WTC11 (cell line): ENCODE data around the gene CLDN22. TPM values are rescaled to one million over a fixed set of nuclear protein-coding genes. Genes with fewer than 3 reads are reported as not detected.

ENCODE experiments used
- ATAC-seq: fragments of 200-7000 bp; cut with Tn5 transposase; 2 replicates; pipeline ENCODE4 v1.10.0; 2021; ENCODE audit warnings: mild to moderate bottlenecking, moderate library complexity
- CTCF ChIA-PET: fragments of 300-600 bp; sonication (Branson Sonifier 250); formaldehyde crosslinking; loops from one replicate; lab custom pipeline; 2021; ENCODE audit warnings: antibody characterized with exemption; lab: Charles Lee
- POLR2A ChIA-PET: fragments of 350-600 bp; sonication (Branson Sonifier 250); formaldehyde crosslinking; loops from one replicate; lab custom pipeline; 2021; ENCODE audit warnings: antibody characterized with exemption; lab: Charles Lee
- DNase-seq: peaks from one replicate; pipeline ENCODE4 v3.0.0; 2021; ENCODE audit warnings: low spot score
- H3K27ac Mint-ChIP-seq: 2 replicates; pipeline ENCODE4 v1.8.0; 2021; ENCODE audit warnings: mixed read lengths
- H3K27me3 Mint-ChIP-seq: 2 replicates; pipeline ENCODE4 v1.8.0; 2021; ENCODE audit warnings: low read depth, mild to moderate bottlenecking, moderate library complexity, mixed read lengths
- H3K36me3 Mint-ChIP-seq: 2 replicates; pipeline ENCODE4 v1.8.0; 2021; ENCODE audit warnings: mixed read lengths
- H3K4me1 Mint-ChIP-seq: 2 replicates; pipeline ENCODE4 v1.8.0; 2022; ENCODE audit warnings: mixed read lengths
- H3K4me3 Mint-ChIP-seq: 2 replicates; pipeline ENCODE4 v1.8.0; 2021; ENCODE audit warnings: mild to moderate bottlenecking, moderate library complexity, mixed read lengths
- H3K9me3 Mint-ChIP-seq: 2 replicates; pipeline ENCODE4 v1.8.0; 2021; ENCODE audit warnings: mixed read lengths
- ATF1 ChIP-seq: sonication (generic); formaldehyde crosslinking; IDR thresholded peaks from 2 replicates; pipeline ENCODE4 v1.8.1; 2023; ENCODE audit warnings: mild to moderate bottlenecking, moderate library complexity, missing genetic modification reagents
- CBFB ChIP-seq: sonication (generic); formaldehyde crosslinking; IDR thresholded peaks from 2 replicates; pipeline ENCODE4 v1.8.1; 2022; ENCODE audit warnings: mild to moderate bottlenecking, low read depth, missing genetic modification reagents
- CREB1 ChIP-seq: sonication (generic); formaldehyde crosslinking; IDR thresholded peaks from 2 replicates; pipeline ENCODE4 v1.8.0; 2023; ENCODE audit warnings: mild to moderate bottlenecking, missing genetic modification reagents
- JUN ChIP-seq: sonication (generic); formaldehyde crosslinking; IDR thresholded peaks from 2 replicates; pipeline ENCODE4 v1.8.0; 2023; ENCODE audit warnings: mild to moderate bottlenecking, missing genetic modification reagents
- MXD4 ChIP-seq: fragments of 250-450 bp; sonication (Bioruptor Pico); IDR thresholded peaks from 2 replicates; pipeline ENCODE4 v1.8.0; 2021; ENCODE audit warnings: mild to moderate bottlenecking, moderate library complexity, borderline replicate concordance
- NFYB ChIP-seq: sonication (generic); formaldehyde crosslinking; conservative IDR thresholded peaks from 2 replicates; pipeline ENCODE4 v1.8.0; 2022; ENCODE audit warnings: low read depth, missing genetic modification reagents
- NR2C2 ChIP-seq: sonication (generic); formaldehyde crosslinking; IDR thresholded peaks from 2 replicates; pipeline ENCODE4 v1.8.0; 2022; ENCODE audit warnings: mild to moderate bottlenecking, missing genetic modification reagents
- NR3C1 ChIP-seq: sonication (generic); formaldehyde crosslinking; conservative IDR thresholded peaks from 2 replicates; pipeline ENCODE4 v1.8.1; 2023; ENCODE audit warnings: low read depth, mild to moderate bottlenecking, missing genetic modification reagents
- TP53 ChIP-seq: sonication (generic); formaldehyde crosslinking; IDR thresholded peaks from 2 replicates; pipeline ENCODE4 v1.8.1; 2023; ENCODE audit warnings: mild to moderate bottlenecking, missing genetic modification reagents
- ZNF121 ChIP-seq: sonication (generic); formaldehyde crosslinking; IDR thresholded peaks from 2 replicates; pipeline ENCODE4 v1.8.0; 2023; ENCODE audit warnings: missing genetic modification reagents
- ZNF416 ChIP-seq: fragments of 250-450 bp; sonication (Bioruptor Pico); IDR thresholded peaks from 2 replicates; pipeline ENCODE4 v1.9.0; 2021; ENCODE audit warnings: mild to moderate bottlenecking, inconsistent platforms
- total RNA-seq: library from RNA; stranded (reverse); gene quantifications from 3 replicates; pipeline ENCODE4 v1.2.3, GENCODE V29; 2021
- TF ChIP-seq, protein P1 (sequence below): fragments of 250-450 bp; sonication (Bioruptor Pico); IDR thresholded peaks from 2 replicates; pipeline ENCODE4 v1.8.0; 2021; ENCODE audit warnings: mild to moderate bottlenecking
- TF ChIP-seq, protein P2 (sequence below): sonication (generic); formaldehyde crosslinking; IDR thresholded peaks from 2 replicates; pipeline ENCODE4 v1.8.1; 2023; ENCODE audit warnings: mild to moderate bottlenecking, missing genetic modification reagents, borderline replicate concordance
- TF ChIP-seq, protein P3 (sequence below): sonication (generic); formaldehyde crosslinking; IDR thresholded peaks from 2 replicates; pipeline ENCODE4 v1.8.1; 2022; ENCODE audit warnings: low read depth, missing genetic modification reagents, borderline replicate concordance
- TF ChIP-seq, protein P4 (sequence below): sonication (generic); formaldehyde crosslinking; IDR thresholded peaks from 2 replicates; pipeline ENCODE4 v1.8.0; 2022; ENCODE audit warnings: mild to moderate bottlenecking, missing genetic modification reagents
- TF ChIP-seq, protein P5 (sequence below): fragments of 250-450 bp; sonication (Bioruptor Pico); IDR thresholded peaks from 2 replicates; pipeline ENCODE4 v1.9.0; 2021; ENCODE audit warnings: mild to moderate bottlenecking
- TF ChIP-seq, protein P6 (sequence below): sonication (generic); formaldehyde crosslinking; IDR thresholded peaks from 2 replicates; pipeline ENCODE4 v1.8.0; 2022; ENCODE audit warnings: missing genetic modification reagents
- TF ChIP-seq, protein P7 (sequence below): fragments of 250-450 bp; sonication (Bioruptor Pico); IDR thresholded peaks from 2 replicates; pipeline ENCODE4 v2.1.2; 2022; ENCODE audit warnings: mild to moderate bottlenecking, moderate library complexity

Gene CLDN22
- total RNA-seq, 1 experiment from 2014 or later, result not detected

DNA sequence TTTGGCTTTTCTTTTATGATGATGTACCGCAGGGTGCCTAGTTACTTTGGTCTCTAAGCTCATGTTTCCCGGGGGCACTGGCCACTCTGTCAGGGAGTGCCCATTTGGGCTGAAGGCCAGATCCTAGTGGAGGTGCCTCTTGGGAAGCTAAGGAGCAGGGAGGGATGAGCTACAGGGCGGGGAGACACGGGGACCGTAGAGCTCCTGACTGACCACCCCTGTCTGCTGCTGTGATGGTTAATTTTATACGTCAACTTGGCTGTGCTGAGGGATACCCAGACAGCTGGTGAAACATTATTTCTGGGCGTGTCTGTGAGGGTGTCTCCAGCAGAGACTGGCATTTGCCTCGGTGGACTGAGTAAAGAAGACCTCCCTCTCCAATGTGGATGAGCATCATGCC, 27.1 kb upstream of the CLDN22 start (continued):
- TF ChIP-seq, protein P1, sequence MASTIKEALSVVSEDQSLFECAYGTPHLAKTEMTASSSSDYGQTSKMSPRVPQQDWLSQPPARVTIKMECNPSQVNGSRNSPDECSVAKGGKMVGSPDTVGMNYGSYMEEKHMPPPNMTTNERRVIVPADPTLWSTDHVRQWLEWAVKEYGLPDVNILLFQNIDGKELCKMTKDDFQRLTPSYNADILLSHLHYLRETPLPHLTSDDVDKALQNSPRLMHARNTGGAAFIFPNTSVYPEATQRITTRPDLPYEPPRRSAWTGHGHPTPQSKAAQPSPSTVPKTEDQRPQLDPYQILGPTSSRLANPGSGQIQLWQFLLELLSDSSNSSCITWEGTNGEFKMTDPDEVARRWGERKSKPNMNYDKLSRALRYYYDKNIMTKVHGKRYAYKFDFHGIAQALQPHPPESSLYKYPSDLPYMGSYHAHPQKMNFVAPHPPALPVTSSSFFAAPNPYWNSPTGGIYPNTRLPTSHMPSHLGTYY, result no peak
- TF ChIP-seq, protein P2, sequence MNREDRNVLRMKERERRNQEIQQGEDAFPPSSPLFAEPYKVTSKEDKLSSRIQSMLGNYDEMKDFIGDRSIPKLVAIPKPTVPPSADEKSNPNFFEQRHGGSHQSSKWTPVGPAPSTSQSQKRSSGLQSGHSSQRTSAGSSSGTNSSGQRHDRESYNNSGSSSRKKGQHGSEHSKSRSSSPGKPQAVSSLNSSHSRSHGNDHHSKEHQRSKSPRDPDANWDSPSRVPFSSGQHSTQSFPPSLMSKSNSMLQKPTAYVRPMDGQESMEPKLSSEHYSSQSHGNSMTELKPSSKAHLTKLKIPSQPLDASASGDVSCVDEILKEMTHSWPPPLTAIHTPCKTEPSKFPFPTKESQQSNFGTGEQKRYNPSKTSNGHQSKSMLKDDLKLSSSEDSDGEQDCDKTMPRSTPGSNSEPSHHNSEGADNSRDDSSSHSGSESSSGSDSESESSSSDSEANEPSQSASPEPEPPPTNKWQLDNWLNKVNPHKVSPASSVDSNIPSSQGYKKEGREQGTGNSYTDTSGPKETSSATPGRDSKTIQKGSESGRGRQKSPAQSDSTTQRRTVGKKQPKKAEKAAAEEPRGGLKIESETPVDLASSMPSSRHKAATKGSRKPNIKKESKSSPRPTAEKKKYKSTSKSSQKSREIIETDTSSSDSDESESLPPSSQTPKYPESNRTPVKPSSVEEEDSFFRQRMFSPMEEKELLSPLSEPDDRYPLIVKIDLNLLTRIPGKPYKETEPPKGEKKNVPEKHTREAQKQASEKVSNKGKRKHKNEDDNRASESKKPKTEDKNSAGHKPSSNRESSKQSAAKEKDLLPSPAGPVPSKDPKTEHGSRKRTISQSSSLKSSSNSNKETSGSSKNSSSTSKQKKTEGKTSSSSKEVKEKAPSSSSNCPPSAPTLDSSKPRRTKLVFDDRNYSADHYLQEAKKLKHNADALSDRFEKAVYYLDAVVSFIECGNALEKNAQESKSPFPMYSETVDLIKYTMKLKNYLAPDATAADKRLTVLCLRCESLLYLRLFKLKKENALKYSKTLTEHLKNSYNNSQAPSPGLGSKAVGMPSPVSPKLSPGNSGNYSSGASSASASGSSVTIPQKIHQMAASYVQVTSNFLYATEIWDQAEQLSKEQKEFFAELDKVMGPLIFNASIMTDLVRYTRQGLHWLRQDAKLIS (CRISPR knock-in tag), result no peak
- no peak for TF ChIP-seq ATF1 (CRISPR knock-in tag)
- no peak for TF ChIP-seq NR3C1 (CRISPR knock-in tag)
- TF ChIP-seq NFYB, result no peak
- TF ChIP-seq ZNF121, result no peak
- TF ChIP-seq, protein P3, sequence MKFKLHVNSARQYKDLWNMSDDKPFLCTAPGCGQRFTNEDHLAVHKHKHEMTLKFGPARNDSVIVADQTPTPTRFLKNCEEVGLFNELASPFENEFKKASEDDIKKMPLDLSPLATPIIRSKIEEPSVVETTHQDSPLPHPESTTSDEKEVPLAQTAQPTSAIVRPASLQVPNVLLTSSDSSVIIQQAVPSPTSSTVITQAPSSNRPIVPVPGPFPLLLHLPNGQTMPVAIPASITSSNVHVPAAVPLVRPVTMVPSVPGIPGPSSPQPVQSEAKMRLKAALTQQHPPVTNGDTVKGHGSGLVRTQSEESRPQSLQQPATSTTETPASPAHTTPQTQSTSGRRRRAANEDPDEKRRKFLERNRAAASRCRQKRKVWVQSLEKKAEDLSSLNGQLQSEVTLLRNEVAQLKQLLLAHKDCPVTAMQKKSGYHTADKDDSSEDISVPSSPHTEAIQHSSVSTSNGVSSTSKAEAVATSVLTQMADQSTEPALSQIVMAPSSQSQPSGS (CRISPR knock-in tag), result no peak
- no peak for TF ChIP-seq MXD4 (CRISPR knock-in tag)

DNA sequence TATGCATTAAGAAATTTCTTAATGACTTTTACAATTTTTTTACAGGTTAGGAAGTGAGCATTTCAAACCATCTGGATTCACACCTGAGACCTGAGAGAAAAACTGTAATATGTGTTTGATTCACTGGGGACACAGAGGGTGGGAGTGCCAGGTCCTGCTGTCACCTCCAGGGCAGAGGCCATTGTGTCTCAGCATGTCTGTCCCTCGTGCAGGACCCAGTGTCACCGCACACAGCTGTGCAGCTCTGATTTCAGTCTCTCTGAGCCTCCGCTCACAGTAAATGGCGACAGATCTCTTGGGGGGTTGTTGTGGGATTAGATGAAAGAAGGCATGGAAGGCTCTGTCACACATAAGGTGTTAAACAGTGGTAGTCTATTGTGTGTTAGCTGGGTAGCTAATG, 25.2 kb upstream of the CLDN22 start:
- TF ChIP-seq NR2C2 (CRISPR knock-in tag), result no peak
- no peak for TF ChIP-seq JUN (CRISPR knock-in tag)
- no peak for TF ChIP-seq TP53 (CRISPR knock-in tag)
- TF ChIP-seq CBFB (CRISPR knock-in tag), result no peak
- TF ChIP-seq ZNF416 (CRISPR knock-in tag), result no peak
- no peaks in the 10 kb centered on the region for H3K9me3 Mint-ChIP-seq
- H3K27ac Mint-ChIP-seq, result 0 out of 2 replicates have a peak overlapping the region, but pooled peaks have one; percentile 63
- ChIA-PET CTCF (no interaction called here), POLR2A (no interaction called here)
- no peaks in the 10 kb centered on the region for H3K4me1 Mint-ChIP-seq
- H3K36me3 Mint-ChIP-seq, result no peaks in the 10 kb centered on the region
- ATAC-seq, result no peak
- H3K27me3 Mint-ChIP-seq, result no peaks in the 10 kb centered on the region
- no peak for DNase-seq
- H3K4me3 Mint-ChIP-seq, result no peak overlapping the region

DNA sequence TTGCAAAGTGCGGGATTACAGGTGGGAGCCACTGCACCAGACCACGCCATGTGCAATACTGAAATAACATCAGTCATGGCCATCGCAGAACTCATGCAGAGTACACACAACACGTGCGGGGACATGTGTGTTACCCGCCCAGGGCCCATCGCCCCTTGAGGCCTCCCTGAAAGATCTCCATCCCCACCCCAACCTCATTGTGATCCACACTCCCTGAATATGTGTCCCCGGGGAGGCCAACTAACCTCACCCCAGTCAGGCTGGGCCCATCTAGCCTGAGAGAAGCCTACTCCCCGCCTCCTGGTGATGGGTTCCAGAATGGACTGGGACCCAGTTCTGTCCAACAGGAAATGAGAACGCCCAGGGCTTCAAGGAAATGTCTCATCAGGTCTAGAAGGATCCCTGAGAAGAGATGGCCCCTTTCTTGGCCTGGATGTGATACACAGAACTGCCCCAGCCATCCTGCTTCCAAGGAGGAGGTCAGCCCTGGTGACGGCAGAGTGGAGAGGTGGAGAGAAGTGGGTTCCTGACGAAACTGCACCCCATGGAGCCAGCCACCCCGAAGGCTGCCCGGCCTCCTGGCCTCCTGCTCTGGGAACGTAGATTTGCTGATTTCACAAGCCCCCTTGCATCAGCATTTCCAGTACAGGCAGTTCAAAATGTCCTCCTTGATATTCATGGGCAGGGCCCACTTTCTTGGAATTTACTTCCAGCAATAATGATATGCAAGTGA, 24.6 kb upstream of the CLDN22 start:
- H3K27me3 Mint-ChIP-seq, result no peaks in the 10 kb centered on the region
- POLR2A ChIA-PET, result no interaction called here
- TF ChIP-seq, protein P4, sequence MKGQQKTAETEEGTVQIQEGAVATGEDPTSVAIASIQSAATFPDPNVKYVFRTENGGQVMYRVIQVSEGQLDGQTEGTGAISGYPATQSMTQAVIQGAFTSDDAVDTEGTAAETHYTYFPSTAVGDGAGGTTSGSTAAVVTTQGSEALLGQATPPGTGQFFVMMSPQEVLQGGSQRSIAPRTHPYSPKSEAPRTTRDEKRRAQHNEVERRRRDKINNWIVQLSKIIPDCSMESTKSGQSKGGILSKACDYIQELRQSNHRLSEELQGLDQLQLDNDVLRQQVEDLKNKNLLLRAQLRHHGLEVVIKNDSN, result no peak
- TF ChIP-seq JUN (CRISPR knock-in tag) (no peak), CREB1 (no peak)
- TF ChIP-seq, protein P5, sequence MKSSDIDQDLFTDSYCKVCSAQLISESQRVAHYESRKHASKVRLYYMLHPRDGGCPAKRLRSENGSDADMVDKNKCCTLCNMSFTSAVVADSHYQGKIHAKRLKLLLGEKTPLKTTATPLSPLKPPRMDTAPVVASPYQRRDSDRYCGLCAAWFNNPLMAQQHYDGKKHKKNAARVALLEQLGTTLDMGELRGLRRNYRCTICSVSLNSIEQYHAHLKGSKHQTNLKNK (CRISPR knock-in tag), result no peak
- TF ChIP-seq, protein P6, sequence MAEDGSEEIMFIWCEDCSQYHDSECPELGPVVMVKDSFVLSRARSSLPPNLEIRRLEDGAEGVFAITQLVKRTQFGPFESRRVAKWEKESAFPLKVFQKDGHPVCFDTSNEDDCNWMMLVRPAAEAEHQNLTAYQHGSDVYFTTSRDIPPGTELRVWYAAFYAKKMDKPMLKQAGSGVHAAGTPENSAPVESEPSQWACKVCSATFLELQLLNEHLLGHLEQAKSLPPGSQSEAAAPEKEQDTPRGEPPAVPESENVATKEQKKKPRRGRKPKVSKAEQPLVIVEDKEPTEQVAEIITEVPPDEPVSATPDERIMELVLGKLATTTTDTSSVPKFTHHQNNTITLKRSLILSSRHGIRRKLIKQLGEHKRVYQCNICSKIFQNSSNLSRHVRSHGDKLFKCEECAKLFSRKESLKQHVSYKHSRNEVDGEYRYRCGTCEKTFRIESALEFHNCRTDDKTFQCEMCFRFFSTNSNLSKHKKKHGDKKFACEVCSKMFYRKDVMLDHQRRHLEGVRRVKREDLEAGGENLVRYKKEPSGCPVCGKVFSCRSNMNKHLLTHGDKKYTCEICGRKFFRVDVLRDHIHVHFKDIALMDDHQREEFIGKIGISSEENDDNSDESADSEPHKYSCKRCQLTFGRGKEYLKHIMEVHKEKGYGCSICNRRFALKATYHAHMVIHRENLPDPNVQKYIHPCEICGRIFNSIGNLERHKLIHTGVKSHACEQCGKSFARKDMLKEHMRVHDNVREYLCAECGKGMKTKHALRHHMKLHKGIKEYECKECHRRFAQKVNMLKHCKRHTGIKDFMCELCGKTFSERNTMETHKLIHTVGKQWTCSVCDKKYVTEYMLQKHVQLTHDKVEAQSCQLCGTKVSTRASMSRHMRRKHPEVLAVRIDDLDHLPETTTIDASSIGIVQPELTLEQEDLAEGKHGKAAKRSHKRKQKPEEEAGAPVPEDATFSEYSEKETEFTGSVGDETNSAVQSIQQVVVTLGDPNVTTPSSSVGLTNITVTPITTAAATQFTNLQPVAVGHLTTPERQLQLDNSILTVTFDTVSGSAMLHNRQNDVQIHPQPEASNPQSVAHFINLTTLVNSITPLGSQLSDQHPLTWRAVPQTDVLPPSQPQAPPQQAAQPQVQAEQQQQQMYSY (CRISPR knock-in tag), result no peak
- TF ChIP-seq, protein P7, sequence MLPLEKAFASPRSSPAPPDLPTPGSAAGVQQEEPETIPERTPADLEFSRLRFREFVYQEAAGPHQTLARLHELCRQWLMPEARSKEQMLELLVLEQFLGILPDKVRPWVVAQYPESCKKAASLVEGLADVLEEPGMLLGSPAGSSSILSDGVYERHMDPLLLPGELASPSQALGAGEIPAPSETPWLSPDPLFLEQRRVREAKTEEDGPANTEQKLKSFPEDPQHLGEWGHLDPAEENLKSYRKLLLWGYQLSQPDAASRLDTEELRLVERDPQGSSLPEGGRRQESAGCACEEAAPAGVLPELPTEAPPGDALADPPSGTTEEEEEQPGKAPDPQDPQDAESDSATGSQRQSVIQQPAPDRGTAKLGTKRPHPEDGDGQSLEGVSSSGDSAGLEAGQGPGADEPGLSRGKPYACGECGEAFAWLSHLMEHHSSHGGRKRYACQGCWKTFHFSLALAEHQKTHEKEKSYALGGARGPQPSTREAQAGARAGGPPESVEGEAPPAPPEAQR (CRISPR knock-in tag), result no peak

More for the DNA sequence above, 24.6 kb upstream of the CLDN22 start:
- no peak overlapping the region for H3K27ac Mint-ChIP-seq
- ATAC-seq (no peak), DNase-seq (no peak)
- H3K9me3 Mint-ChIP-seq, result no peaks in the 10 kb centered on the region
- H3K36me3 Mint-ChIP-seq, result no peaks in the 10 kb centered on the region
- H3K4me1 Mint-ChIP-seq, result 0 out of 2 replicates have a peak, but pooled peaks cover under 1% of the 10 kb centered on the region
- CTCF ChIA-PET, result interaction anchor here (0.6 kb wide), 1 partner anchor 63 kb away, joined by 4 read pairs; no protein-coding TSS in a partner anchor
- H3K4me3 Mint-ChIP-seq, result no peak overlapping the region
